CD4-positive, alpha-beta T cell treated with Interleukin-15 for 1 hour (primary cell): ENCODE data around the gene ZNF544.
"Not testable (repeated sequence)": the region's sequence is repeated elsewhere in the genome, so short reads cannot be mapped to it uniquely, and the experiment has no call there.

Experiments
- DNase-seq: peaks from one replicate; pipeline ENCODE4 v3.0.0-alpha.2; 2020

ZNF544 gene

GRCh38 chr19:58305932-58306323, 77.2 kb downstream of the ZNF544 start:
- DNase-seq: no peak

- DNase-seq: no peak
Measured at GRCh38 chr19:58307736-58308135, 79.0 kb downstream of the ZNF544 start.

GRCh38 chr19:58310685-58311084, 82.0 kb downstream of the ZNF544 start:
- not testable (repeated sequence) for DNase-seq

DNA sequence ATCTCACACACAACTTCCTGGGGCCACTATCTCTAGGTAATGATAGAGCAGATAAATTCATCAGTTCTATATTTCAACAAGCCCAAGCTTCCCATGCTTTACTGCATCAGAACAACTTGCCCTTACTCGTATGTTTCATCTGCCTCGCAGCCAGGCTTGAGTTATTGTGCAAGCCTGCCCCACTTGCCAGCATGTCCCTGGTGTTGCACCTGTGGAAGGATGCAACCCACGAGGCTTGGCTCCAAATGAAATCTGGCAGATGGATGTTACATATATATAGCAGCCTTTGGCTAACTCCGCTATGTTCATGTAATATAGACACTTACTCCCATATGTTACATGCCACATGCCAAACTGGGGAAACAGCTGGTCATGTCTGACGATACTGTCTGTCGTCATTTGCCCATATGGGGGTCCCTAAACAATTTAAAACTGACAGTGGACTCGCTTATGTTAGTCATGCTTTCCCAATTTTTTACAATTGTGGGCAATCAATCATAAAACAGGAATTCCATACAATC, 82.7 kb downstream of the ZNF544 start:
- no peak for DNase-seq
